Erythroblast (primary cell): ENCODE data around the gene TRIM54.

Experiments
- GATA1 ChIP-seq: IDR thresholded peaks from 2 replicates; pipeline ENCODE4 v1.6.1; 2011; ENCODE audit warnings: low read depth, mild to moderate bottlenecking, control low read depth, low read length, moderate library complexity
- POLR2A ChIP-seq: IDR thresholded peaks from 2 replicates; pipeline ENCODE4 v1.6.1; 2011; ENCODE audit warnings: mild to moderate bottlenecking, low read length

GRCh38 chr2:27261241-27261925, 20.8 kb upstream of the TRIM54 start:
- TF ChIP-seq POLR2A (no peak), GATA1 (no peak)
